Mammary epithelial cell (primary cell): ENCODE data around the gene ZNF3.

Source experiments
- CTCF ChIP-seq, 2 donors: IDR thresholded peaks in 1 of 2; conservative IDR thresholded peaks in 1 of 2; 2 replicates each; pipeline ENCODE4 v1.5.1; 2011 to 2012; ENCODE audit warnings: inconsistent platforms in 2 of 2, low read length in 2 of 2, mild to moderate bottlenecking in 2 of 2, control low read depth in 1 of 2, low read depth in 1 of 2; ENCODE audit not compliant: insufficient read depth in 1 of 2; ENCODE audit errors: extremely low read depth in 1 of 2
- EZH2 ChIP-seq: IDR thresholded peaks from 2 replicates; pipeline ENCODE4 v1.6.1; 2012; ENCODE audit warnings: low read length, inconsistent platforms, borderline replicate concordance

- TF ChIP-seq CTCF (conservative IDR thresholded peaks at IDR 0.05 in 1 of 2, IDR thresholded peaks at IDR 0.05 in 1 of 2; ENCODE audit: extremely low read depth in 1 of 2, insufficient read depth in 1 of 2, low read depth in 1 of 2, low read length in 2 of 2) = no peak
- TF ChIP-seq EZH2 = no peak
Measured at GRCh38 chr7:100074841-100075240, 6.7 kb downstream of the ZNF3 start.
